Measurements from ENCODE around the gene SPG7. TPM values are rescaled to one million over a fixed set of nuclear protein-coding genes. Genes with fewer than 3 reads are reported as not detected.

SPG7 gene
- total and polyA plus RNA-seq, 8 donors = 25.7 to 212 (median 51.1) TPM

DNA sequence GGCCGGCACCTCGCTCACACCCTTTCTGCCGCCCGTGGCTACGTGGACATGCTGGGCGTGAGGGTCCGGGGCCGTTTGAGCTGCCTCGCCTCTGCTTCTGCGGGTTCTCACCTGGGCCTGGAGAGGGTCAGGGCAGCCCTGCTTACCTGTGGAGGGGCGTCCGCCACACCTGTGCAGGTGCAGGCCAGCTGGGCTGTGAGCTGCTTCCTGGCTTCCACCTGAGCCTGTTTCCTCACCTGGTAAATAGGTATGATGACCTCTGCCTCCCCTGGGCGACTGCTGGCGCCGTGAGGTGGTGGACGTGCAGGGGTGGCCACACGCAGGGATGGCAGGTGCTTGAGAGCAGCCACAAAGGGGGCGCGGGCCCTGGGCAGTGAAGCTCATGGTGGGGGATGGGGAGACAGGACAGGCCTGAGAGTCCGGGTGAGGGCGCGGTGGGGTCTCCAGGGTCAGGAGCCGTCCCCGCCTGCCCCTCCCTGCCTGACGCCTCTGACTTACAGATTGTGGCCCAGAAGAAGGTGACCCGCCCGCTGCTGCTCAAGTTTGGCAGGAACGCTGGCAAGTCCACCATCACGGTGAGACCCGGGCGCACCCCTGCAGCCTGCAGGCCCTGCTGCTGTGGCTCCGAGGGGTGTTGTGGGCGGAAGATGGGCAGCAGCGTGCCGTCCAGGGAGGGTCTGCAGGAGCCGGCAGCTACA, 75.1 kb downstream of the SPG7 start:
- intact Hi-C loops (cut with DNase I) = no loop called here
- ATAC-seq (no peak), DNase-seq (peak in 1 of 6 donors; percentile 52), FAIRE-seq (no peak)
- WGBS, 2 donors = 86 to 92% methylated on average over 32 to 36 of the region's 36 CpGs
- no peak overlapping the region for H3K4me3 ChIP-seq
- TF ChIP-seq, protein P1, sequence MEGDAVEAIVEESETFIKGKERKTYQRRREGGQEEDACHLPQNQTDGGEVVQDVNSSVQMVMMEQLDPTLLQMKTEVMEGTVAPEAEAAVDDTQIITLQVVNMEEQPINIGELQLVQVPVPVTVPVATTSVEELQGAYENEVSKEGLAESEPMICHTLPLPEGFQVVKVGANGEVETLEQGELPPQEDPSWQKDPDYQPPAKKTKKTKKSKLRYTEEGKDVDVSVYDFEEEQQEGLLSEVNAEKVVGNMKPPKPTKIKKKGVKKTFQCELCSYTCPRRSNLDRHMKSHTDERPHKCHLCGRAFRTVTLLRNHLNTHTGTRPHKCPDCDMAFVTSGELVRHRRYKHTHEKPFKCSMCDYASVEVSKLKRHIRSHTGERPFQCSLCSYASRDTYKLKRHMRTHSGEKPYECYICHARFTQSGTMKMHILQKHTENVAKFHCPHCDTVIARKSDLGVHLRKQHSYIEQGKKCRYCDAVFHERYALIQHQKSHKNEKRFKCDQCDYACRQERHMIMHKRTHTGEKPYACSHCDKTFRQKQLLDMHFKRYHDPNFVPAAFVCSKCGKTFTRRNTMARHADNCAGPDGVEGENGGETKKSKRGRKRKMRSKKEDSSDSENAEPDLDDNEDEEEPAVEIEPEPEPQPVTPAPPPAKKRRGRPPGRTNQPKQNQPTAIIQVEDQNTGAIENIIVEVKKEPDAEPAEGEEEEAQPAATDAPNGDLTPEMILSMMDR (IDR thresholded peaks at IDR 0.05) = no peak
- no peaks in the 10 kb centered on the region for H3K36me3 ChIP-seq
- H3K9me3 ChIP-seq = no peaks in the 10 kb centered on the region
- H3K27ac ChIP-seq = no peak overlapping the region
- no peaks in the 10 kb centered on the region for H3K4me1 ChIP-seq
- no peaks in the 10 kb centered on the region for H3K27me3 ChIP-seq

DNA sequence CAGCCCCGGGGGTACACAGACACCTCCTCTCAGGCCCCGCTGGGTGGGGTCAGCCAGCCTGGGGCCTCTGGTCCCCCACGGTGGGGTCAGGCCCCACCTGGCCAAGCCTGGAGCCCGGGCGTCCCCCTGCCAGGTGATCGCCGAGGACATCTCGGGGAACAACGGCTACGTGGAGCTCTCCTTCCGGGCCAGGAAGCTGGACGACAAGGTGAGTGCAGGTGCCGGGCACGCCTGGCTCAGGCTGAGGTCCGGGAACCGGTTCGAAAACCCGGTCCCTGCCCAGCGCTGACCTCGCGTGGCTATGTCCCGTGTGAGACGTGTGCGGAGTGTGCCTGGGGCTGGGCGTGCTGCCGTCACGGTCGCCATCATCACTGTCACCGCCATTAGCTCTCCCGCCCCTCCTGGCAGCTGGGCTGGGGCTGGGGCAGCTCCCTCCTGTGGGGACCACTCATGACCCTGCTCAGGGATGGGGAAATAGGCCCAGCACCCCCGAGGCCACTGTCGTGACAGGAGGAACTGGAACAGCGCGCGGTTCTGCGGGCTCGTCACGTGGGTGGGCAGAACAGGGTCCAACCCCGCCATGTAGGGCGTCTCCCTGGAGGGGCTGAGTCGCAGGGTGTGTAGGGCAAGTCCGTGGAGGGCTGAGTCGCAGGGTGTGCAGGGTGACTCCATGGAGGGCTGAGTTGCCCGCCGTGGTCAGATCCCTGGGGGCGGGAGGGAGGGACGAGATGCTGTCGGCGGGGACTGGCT, 75.9 kb downstream of the SPG7 start:
- no peak for FAIRE-seq
- no peak overlapping the region for H3K27ac ChIP-seq
- no peaks in the 10 kb centered on the region for H3K36me3 ChIP-seq
- H3K27me3 ChIP-seq = no peaks in the 10 kb centered on the region
- H3K4me1 ChIP-seq = no peaks in the 10 kb centered on the region
- intact Hi-C loops (cut with DNase I) = no loop called here
- no peak for ATAC-seq
- DNase-seq = no peak
- no peak overlapping the region for H3K4me3 ChIP-seq
- no peaks in the 10 kb centered on the region for H3K9me3 ChIP-seq
- TF ChIP-seq, protein P1 (IDR thresholded peaks at IDR 0.05) = no peak
- 89 to 93% methylated on average over 46 to 49 of the region's 49 CpGs for WGBS, 2 donors

DNA sequence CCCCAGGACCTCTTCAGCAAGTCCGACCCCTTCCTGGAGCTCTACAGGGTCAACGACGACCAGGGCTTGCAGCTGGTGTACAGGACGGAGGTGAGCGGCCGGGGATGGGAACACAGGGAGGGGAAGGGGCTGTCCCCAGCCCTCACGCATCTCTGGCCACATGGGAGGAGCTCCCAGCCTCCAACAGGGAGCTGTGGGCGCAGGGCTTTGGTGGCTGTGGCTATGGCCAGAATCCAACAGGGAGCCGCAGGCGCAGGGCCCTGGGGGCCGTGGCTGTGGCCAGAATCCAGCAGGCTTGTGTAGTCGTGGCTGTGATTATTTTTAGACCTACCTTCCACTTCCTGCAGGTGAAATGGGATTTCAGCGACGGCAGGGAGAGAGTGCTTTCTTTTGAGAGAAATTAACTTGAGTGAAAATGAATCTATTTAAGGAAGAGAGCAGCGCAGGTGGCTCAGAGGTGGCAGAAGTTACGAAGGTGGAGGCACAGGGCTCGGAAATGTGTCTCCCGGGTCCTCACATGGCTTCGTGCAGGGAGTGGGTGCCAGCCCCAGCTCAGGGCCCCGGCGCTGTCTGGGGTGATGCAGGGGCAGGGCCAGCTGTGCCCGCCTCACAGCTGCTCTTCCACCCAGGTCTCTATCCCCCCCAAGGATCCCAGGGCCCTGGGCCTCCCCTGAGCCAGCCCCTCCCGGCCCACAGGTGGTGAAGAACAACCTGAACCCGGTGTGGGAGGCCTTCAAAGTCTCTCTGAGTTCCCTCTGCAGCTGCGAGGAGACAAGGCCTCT, 76.8 kb downstream of the SPG7 start:
- H3K4me3 ChIP-seq = no peak overlapping the region
- H3K36me3 ChIP-seq = no peaks in the 10 kb centered on the region
- ATAC-seq (no peak), DNase-seq (no peak), FAIRE-seq (no peak)
- no peak overlapping the region for H3K27ac ChIP-seq
- H3K4me1 ChIP-seq = no peaks in the 10 kb centered on the region
- TF ChIP-seq, protein P1 (IDR thresholded peaks at IDR 0.05) = no peak
- intact Hi-C loops (cut with DNase I) = no loop called here
- H3K27me3 ChIP-seq = no peaks in the 10 kb centered on the region
- WGBS, 2 donors = 72 to 76% methylated on average over 25 of the region's 25 CpGs
- H3K9me3 ChIP-seq = no peaks in the 10 kb centered on the region

DNA sequence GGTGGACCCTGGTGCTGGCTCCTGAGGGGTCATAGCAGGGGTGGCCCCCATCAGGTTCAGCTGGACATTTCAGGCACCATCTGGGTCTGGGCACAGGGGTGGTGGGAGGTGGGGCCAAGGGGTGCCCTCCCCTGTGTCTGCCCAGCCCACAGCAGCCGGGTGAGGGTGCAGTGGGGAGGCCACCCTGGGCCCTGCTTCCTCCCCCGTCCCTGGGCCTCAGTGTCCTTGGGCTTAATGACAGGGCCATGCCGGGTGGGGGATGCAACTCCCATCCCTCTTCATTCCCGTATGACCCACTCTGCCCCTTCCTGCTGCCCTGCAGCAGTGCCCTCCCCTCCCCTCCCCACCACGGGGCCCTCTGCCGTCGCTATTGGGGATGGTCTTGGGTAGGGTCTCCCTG, 78.0 kb downstream of the SPG7 start:
- H3K27me3 ChIP-seq = no peaks in the 10 kb centered on the region
- H3K9me3 ChIP-seq = no peaks in the 10 kb centered on the region
- no peak overlapping the region for H3K27ac ChIP-seq
- H3K36me3 ChIP-seq = no peaks in the 10 kb centered on the region
- no peaks in the 10 kb centered on the region for H3K4me1 ChIP-seq
- 54 to 57% methylated on average over 5 to 7 of the region's 7 CpGs for WGBS, 2 donors
- TF ChIP-seq, protein P1 (IDR thresholded peaks at IDR 0.05) = no peak
- DNase-seq (no peak), ATAC-seq (no peak), FAIRE-seq (no peak)
- H3K4me3 ChIP-seq = no peak overlapping the region
- intact Hi-C loops (cut with DNase I) = no loop called here

Measured in pancreas (tissue), 10 donors.